GM10248 (cell line): ENCODE data around the gene ANG.

Experiments used
- CTCF ChIA-PET: fragments of 300-600 bp; sonication (Branson Sonifier 250); formaldehyde crosslinking; extraction: SDS; loops from one replicate; lab custom pipeline; 2021; ENCODE audit warnings: antibody characterized with exemption; lab: Yijun Ruan, JAX
- POLR2A ChIA-PET: fragments of 350-650 bp; sonication (Branson Sonifier 250); formaldehyde crosslinking; extraction: SDS; loops from one replicate; lab custom pipeline; 2020; ENCODE audit warnings: antibody characterized with exemption; lab: Yijun Ruan, JAX
- DNase-seq: peaks from one replicate; pipeline ENCODE4 v3.0.0; 2012; ENCODE audit errors: extremely low spot score
- TF ChIP-seq, protein P1 (sequence below): IDR thresholded peaks from 2 replicates; pipeline ENCODE4 v1.5.1; 2012; ENCODE audit warnings: mild to moderate bottlenecking, low read depth; ENCODE audit errors: extremely low read depth, missing control alignments, control extremely low read depth

The ANG gene

DNA sequence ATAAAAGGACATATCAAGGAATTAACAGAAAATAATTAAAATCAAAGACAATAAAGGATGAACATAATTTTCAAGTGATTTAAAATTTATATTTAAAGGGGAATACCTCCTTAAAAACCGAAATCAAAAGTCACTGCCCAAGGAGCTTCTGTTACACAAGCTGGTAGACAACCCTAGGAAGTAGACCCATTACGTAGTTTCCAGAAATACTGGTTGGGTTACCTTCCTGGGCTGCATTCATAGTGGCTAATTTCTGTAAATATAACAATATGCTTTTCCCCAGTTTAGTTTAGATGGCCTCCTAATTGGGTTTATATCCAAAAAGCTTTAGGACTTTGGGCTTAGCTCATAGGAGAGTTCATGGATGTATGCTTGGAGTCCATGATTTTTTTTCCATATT, 55.0 kb downstream of the ANG start:
- ChIA-PET CTCF (interaction anchor here (1.2 to 2.2 kb wide), 3 partner anchors 9 to 227 kb away, joined by 3 to 6 read pairs (median 5); no protein-coding TSS in a partner anchor), POLR2A (no interaction called here)
- TF ChIP-seq, protein P1, sequence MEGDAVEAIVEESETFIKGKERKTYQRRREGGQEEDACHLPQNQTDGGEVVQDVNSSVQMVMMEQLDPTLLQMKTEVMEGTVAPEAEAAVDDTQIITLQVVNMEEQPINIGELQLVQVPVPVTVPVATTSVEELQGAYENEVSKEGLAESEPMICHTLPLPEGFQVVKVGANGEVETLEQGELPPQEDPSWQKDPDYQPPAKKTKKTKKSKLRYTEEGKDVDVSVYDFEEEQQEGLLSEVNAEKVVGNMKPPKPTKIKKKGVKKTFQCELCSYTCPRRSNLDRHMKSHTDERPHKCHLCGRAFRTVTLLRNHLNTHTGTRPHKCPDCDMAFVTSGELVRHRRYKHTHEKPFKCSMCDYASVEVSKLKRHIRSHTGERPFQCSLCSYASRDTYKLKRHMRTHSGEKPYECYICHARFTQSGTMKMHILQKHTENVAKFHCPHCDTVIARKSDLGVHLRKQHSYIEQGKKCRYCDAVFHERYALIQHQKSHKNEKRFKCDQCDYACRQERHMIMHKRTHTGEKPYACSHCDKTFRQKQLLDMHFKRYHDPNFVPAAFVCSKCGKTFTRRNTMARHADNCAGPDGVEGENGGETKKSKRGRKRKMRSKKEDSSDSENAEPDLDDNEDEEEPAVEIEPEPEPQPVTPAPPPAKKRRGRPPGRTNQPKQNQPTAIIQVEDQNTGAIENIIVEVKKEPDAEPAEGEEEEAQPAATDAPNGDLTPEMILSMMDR: no peak

More for the DNA sequence above, 55.0 kb downstream of the ANG start:
- DNase-seq: no peak
